H1 (cell line): ENCODE measurements around the gene PFKFB3. TPM values are rescaled to one million over a fixed set of nuclear protein-coding genes. Genes with fewer than 3 reads are reported as not detected.

Experiments used
- CTCF ChIA-PET: fragments of 300-600 bp; sonication (Branson Sonifier 250); formaldehyde crosslinking; loops from one replicate; lab custom pipeline; 2021; ENCODE audit not compliant: partially characterized antibody; lab: Charles Lee
- POLR2A ChIA-PET: fragments of 300-600 bp; sonication (Branson Sonifier 250); formaldehyde crosslinking; loops from one replicate; lab custom pipeline; 2021; ENCODE audit warnings: inconsistent platforms; ENCODE audit not compliant: partially characterized antibody; lab: Charles Lee
- DNase-seq, 2 experiments: peaks; one replicate each; pipeline versions ENCODE4 v3.0.0 to v3.0.0-alpha.2; 2010 to 2022; ENCODE audit warnings: low spot score in 2 of 2, low read depth in 1 of 2, mixed read lengths in 1 of 2
- FAIRE-seq: peaks from 2 replicates; lab custom pipeline; 2011; peaks lifted over from hg19 to GRCh38; lab: Jason Lieb, UNC
- H2AFZ ChIP-seq: 2 replicates; pipeline ENCODE4 v1.8.1; 2012; ENCODE audit warnings: low read length, inconsistent platforms
- H2AK5ac ChIP-seq: 2 replicates; pipeline ENCODE4 v1.6.1; 2013; ENCODE audit warnings: low read depth, low read length
- H2BK120ac ChIP-seq: replicated peaks from 2 replicates; pipeline ENCODE3; 2013; ENCODE audit warnings: low read depth, low read length, inconsistent platforms
- H2BK12ac ChIP-seq: 2 replicates; pipeline ENCODE4 v1.6.1; 2013; ENCODE audit warnings: low read depth, low read length
- H2BK15ac ChIP-seq: 2 replicates; pipeline ENCODE4 v1.6.1; 2013; ENCODE audit warnings: low read length
- H2BK20ac ChIP-seq: 2 replicates; pipeline ENCODE4 v1.6.1; 2013; ENCODE audit warnings: low read length
- H2BK5ac ChIP-seq: 2 replicates; pipeline ENCODE4 v1.6.1; 2013; ENCODE audit warnings: low read depth, low read length
- H3K14ac ChIP-seq: 2 replicates; pipeline ENCODE4 v1.6.1; 2013; ENCODE audit warnings: inconsistent platforms; ENCODE audit not compliant: insufficient read length
- H3K18ac ChIP-seq: 2 replicates; pipeline ENCODE4 v1.6.1; 2013; ENCODE audit warnings: low read length; ENCODE audit errors: extremely low read depth
- H3K23ac ChIP-seq: 2 replicates; pipeline ENCODE4 v1.6.1; 2013; ENCODE audit warnings: inconsistent platforms; ENCODE audit not compliant: insufficient read length
- H3K23me2 ChIP-seq: 2 replicates; pipeline ENCODE4 v1.6.1; 2013; ENCODE audit warnings: low read depth, low read length
- H3K27ac ChIP-seq: 2 replicates; pipeline ENCODE4 v1.6.1; 2011; ENCODE audit warnings: low read depth, low read length, inconsistent platforms
- H3K27me3 ChIP-seq, 4 experiments: replicated peaks in 1 of 4; 1 replicate in 1 of 4; 2 replicates in 3 of 4; pipeline versions ENCODE4 v1.6.1 to v1.8.1; 2011 to 2013; ENCODE audit warnings: low read length in 3 of 4, mild to moderate bottlenecking in 3 of 4, inconsistent platforms in 2 of 4, mixed read lengths in 2 of 4, moderate library complexity in 1 of 4; ENCODE audit not compliant: control insufficient read depth in 3 of 4, insufficient read depth in 3 of 4; ENCODE audit errors: extremely low read depth in 1 of 4
- H3K36me3 ChIP-seq, 4 experiments: 2 replicates each; pipeline versions ENCODE4 v1.6.1 to v1.8.1; 2011 to 2013; ENCODE audit warnings: mild to moderate bottlenecking in 4 of 4, low read length in 3 of 4, moderate library complexity in 2 of 4, control low read depth in 1 of 4, inconsistent platforms in 1 of 4; ENCODE audit not compliant: insufficient read depth in 4 of 4, control insufficient read depth in 2 of 4
- H3K4ac ChIP-seq: replicated peaks from 2 replicates; pipeline ENCODE3; 2013; ENCODE audit warnings: low read length, low read depth, mixed read lengths, inconsistent platforms; ENCODE audit not compliant: insufficient read length
- H3K4me1 ChIP-seq, 4 experiments: replicated peaks in 1 of 4; 1 replicate in 1 of 4; 2 replicates in 3 of 4; pipeline versions ENCODE4 v1.6.1 to v1.8.1; 2011 to 2013; ENCODE audit warnings: low read length in 3 of 4, inconsistent platforms in 2 of 4, mixed read lengths in 1 of 4; ENCODE audit not compliant: insufficient read depth in 4 of 4, control insufficient read depth in 3 of 4
- H3K4me2 ChIP-seq, 2 experiments: 2 replicates each; pipeline versions ENCODE4 v1.6.1 to v1.8.1; 2011 to 2013; ENCODE audit warnings: low read depth in 2 of 2, low read length in 2 of 2, control low read depth in 1 of 2, inconsistent platforms in 1 of 2, mild to moderate bottlenecking in 1 of 2; ENCODE audit not compliant: insufficient read depth in 1 of 2
- H3K4me3 ChIP-seq, 4 experiments: fragments of 200-600, 300-600 bp in 1 of 4; sonication (generic), shearing (Covaris generic), sonication (Bioruptor Twin) in 1 of 4; 2 replicates each; pipeline versions ENCODE4 v1.5.1 to v1.8.1; 2011 to 2016; ENCODE audit warnings: low read length in 4 of 4, low read depth in 3 of 4, control low read depth in 2 of 4, inconsistent platforms in 2 of 4, mild to moderate bottlenecking in 2 of 4, mixed read lengths in 1 of 4, moderate library complexity in 1 of 4; ENCODE audit not compliant: insufficient read depth in 2 of 4; ENCODE audit errors: extremely low read depth in 1 of 4
- H3K56ac ChIP-seq: replicated peaks from 2 replicates; pipeline ENCODE3; 2013; ENCODE audit warnings: low read depth, mild to moderate bottlenecking, mixed read lengths, low read length, inconsistent platforms; ENCODE audit not compliant: insufficient read length
- H3K79me1 ChIP-seq: 2 replicates; pipeline ENCODE4 v1.6.1; 2013; ENCODE audit warnings: low read depth, low read length, control low read depth
- H3K79me2 ChIP-seq, 2 experiments: 2 replicates each; pipeline versions ENCODE4 v1.6.1 to v1.8.1; 2012 to 2013; ENCODE audit warnings: low read length in 2 of 2, mild to moderate bottlenecking in 2 of 2, inconsistent platforms in 1 of 2; ENCODE audit not compliant: insufficient read depth in 2 of 2, control insufficient read depth in 1 of 2
- H3K9ac ChIP-seq, 4 experiments: replicated peaks in 1 of 4; 1 replicate in 1 of 4; 2 replicates in 3 of 4; pipeline versions ENCODE4 v1.6.1 to v1.8.1; 2011 to 2013; ENCODE audit warnings: low read depth in 3 of 4, low read length in 3 of 4, control low read depth in 2 of 4, mild to moderate bottlenecking in 2 of 4, moderate library complexity in 2 of 4, inconsistent platforms in 1 of 4; ENCODE audit errors: extremely low read depth in 1 of 4
- H3K9me3 ChIP-seq, 2 experiments: 2 replicates each; pipeline versions ENCODE4 v1.6.1 to v1.8.1; 2012 to 2013; ENCODE audit warnings: mild to moderate bottlenecking in 2 of 2, moderate library complexity in 2 of 2, control low read depth in 1 of 2, inconsistent platforms in 1 of 2, low read depth in 1 of 2, low read length in 1 of 2, mixed read lengths in 1 of 2; ENCODE audit not compliant: insufficient read depth in 2 of 2
- H4K20me1 ChIP-seq, 2 experiments: replicated peaks in 1 of 2; 2 replicates each; pipeline versions ENCODE3 to v1.8.1; 2011 to 2013; ENCODE audit warnings: inconsistent platforms in 2 of 2, low read length in 2 of 2, mild to moderate bottlenecking in 1 of 2; ENCODE audit not compliant: insufficient read depth in 2 of 2, control insufficient read depth in 1 of 2
- H4K5ac ChIP-seq: 2 replicates; pipeline ENCODE4 v1.6.1; 2013; ENCODE audit warnings: low read length, low read depth, mixed read lengths, inconsistent platforms; ENCODE audit not compliant: insufficient read length
- H4K8ac ChIP-seq: 2 replicates; pipeline ENCODE4 v1.8.0; 2013; ENCODE audit warnings: mild to moderate bottlenecking, moderate library complexity, low read length, inconsistent platforms; ENCODE audit not compliant: insufficient read depth; ENCODE audit errors: extremely low read depth
- H4K91ac ChIP-seq: replicated peaks from 2 replicates; pipeline ENCODE3; 2013; ENCODE audit warnings: low read length, mixed read lengths, inconsistent platforms; ENCODE audit not compliant: insufficient read length
- CBX5 ChIP-seq: fragments of 300-800, 300-1000 bp; sonication (generic); IDR thresholded peaks from 2 replicates; pipeline ENCODE4 v1.7.1; 2016; ENCODE audit warnings: antibody characterized with exemption, low read length, low read depth
- CHD1 ChIP-seq: IDR thresholded peaks from 2 replicates; pipeline ENCODE4 v1.6.1; 2012; ENCODE audit warnings: low read depth, low read length, improper control_type of control experiment
- CTCF ChIP-seq, 3 experiments: IDR thresholded peaks; 1 replicate in 2 of 3; 2 replicates in 1 of 3; pipeline versions ENCODE4 v1.5.1 to v1.6.1; 2011; ENCODE audit warnings: low read length in 3 of 3, mild to moderate bottlenecking in 3 of 3, inconsistent platforms in 2 of 3, low read depth in 1 of 3, moderate library complexity in 1 of 3; ENCODE audit not compliant: insufficient read depth in 1 of 3; ENCODE audit errors: control extremely low read depth in 1 of 3
- EGR1 ChIP-seq: IDR thresholded peaks from 2 replicates; pipeline ENCODE4 v1.6.1; 2011; ENCODE audit warnings: low read depth, low read length, borderline replicate concordance
- EZH2 ChIP-seq: fragments of 200-600 bp; sonication (generic); IDR thresholded peaks from 2 replicates; pipeline ENCODE4 v1.7.1; 2012; ENCODE audit warnings: low read depth, mild to moderate bottlenecking, moderate library complexity, low read length, inconsistent platforms; ENCODE audit not compliant: severe bottlenecking
- FOSL1 ChIP-seq: IDR thresholded peaks from 2 replicates; pipeline ENCODE4 v1.6.1; 2011; ENCODE audit warnings: mild to moderate bottlenecking, low read depth, low read length, moderate library complexity; ENCODE audit not compliant: insufficient read depth
- GABPA ChIP-seq: IDR thresholded peaks from 2 replicates; pipeline ENCODE4 v1.6.1; 2011; ENCODE audit warnings: mild to moderate bottlenecking, low read length, moderate library complexity, borderline replicate concordance; ENCODE audit not compliant: insufficient read depth
- PHF8 ChIP-seq: fragments of 200-600 bp; sonication (generic); conservative IDR thresholded peaks from 2 replicates; pipeline ENCODE4 v1.7.1; 2012; ENCODE audit warnings: low read depth, mild to moderate bottlenecking, inconsistent platforms, low read length, moderate library complexity
- RNF2 ChIP-seq: fragments of 200-900, 300-1000 bp; sonication (generic); IDR thresholded peaks from 2 replicates; pipeline ENCODE4 v1.7.1; 2016; ENCODE audit warnings: borderline replicate concordance, low read depth, mild to moderate bottlenecking, antibody characterized with exemption, low read length; ENCODE audit not compliant: poor library complexity, severe bottlenecking; ENCODE audit errors: missing control alignments
- SIN3A ChIP-seq, 2 experiments: IDR thresholded peaks in 1 of 2; conservative IDR thresholded peaks in 1 of 2; 2 replicates each; pipeline ENCODE4 v1.6.1; 2011 to 2012; ENCODE audit warnings: low read length in 2 of 2, improper control_type of control experiment in 1 of 2, low read depth in 1 of 2, mild to moderate bottlenecking in 1 of 2
- WGBS, 2 experiments: shearing (Covaris generic) in 1 of 2; methylation state at CpG; one replicate each; pipeline versions ENCODE4 v1.1.6 to v1.1.7; 2013 to 2015; ENCODE audit warnings: low lambda C conversion rate in 2 of 2, mixed read lengths in 2 of 2, inconsistent platforms in 1 of 2, low coverage in 1 of 2, missing lambda C conversion rate in 1 of 2; ENCODE audit not compliant: insufficient replicate concordance in 2 of 2, insufficient coverage in 1 of 2, insufficient read length in 1 of 2; ENCODE audit errors: extremely low coverage in 1 of 2, missing lambda C conversion rate in 1 of 2; 5-methylcytosine and 5-hydroxymethylcytosine counted together
- polyA plus RNA-seq, 7 experiments: library from polyadenylated mRNA; depleted of rRNA in 3 of 7; stranded (reverse) in 5 of 7; unstranded in 2 of 7; fragments of >200 nt in 5 of 7; fragments of 200-250 nt in 2 of 7; gene quantifications; 1 replicate in 5 of 7; 2 replicates in 1 of 7; 4 replicates in 1 of 7; pipeline versions ENCODE4 v1.2.1 to v1.2.3, GENCODE V29; 2011 to 2013; ENCODE audit warnings: missing spikeins in 2 of 7, mixed read lengths in 2 of 7
- total RNA-seq: library from RNA; stranded (reverse); fragmentation: NEBNext Ultra II Directional; extraction: Animal tissue kit (Norgen Biotek cat#: 25700); gene quantifications from 2 replicates; pipeline ENCODE4 v1.2.1, GENCODE V29; 2021

Gene PFKFB3
- total and polyA plus RNA-seq, 2 of the 8 experiments (the other 6 are each of a cell fraction or from before 2014, with no cell fraction given): 15.6 to 32.0 TPM

GRCh38 chr10:6154566-6154965 lies 48.2 kb upstream of the PFKFB3 start:
- Histone ChIP-seq H3K4me1 (peaks cover 0 to 5% (median 4%) of the 10 kb centered on the region in 4 experiments; a peak in 5 of 7 replicates), H4K5ac (no peak overlapping the region), H4K20me1 (peaks cover 2 to 4% of the 10 kb centered on the region in 2 experiments), H3K9me3 (no peaks in the 10 kb centered on the region), H3K23me2 (no peaks in the 10 kb centered on the region; the same call in 1 of the 2 replicates), H2BK5ac (no peak overlapping the region), H3K79me1 (no peaks in the 10 kb centered on the region; the same call in 1 of the 2 replicates), H2BK120ac (no peak overlapping the region), H4K91ac (no peak overlapping the region), H2AK5ac (no peak overlapping the region), H3K27me3 (no peaks in the 10 kb centered on the region), H3K14ac (no peak overlapping the region), H3K27ac (no peak overlapping the region), H3K4me3 (no peak overlapping the region), H3K18ac (no peak overlapping the region), H3K23ac (no peak overlapping the region), H3K9ac (no peak overlapping the region), H3K79me2 (peaks cover 0 to 10% of the 10 kb centered on the region in 2 experiments; a peak in 1 of 4 replicates), H3K4me2 (no peak overlapping the region), H2AFZ (no peak overlapping the region), H2BK15ac (no peak overlapping the region), H2BK12ac (no peak overlapping the region), H2BK20ac (no peak overlapping the region), H4K8ac (no peak overlapping the region), H3K36me3 (no peaks in the 10 kb centered on the region), H3K56ac (no peak overlapping the region), H3K4ac (no peak overlapping the region)
- FAIRE-seq (no peak), DNase-seq (no peak)
- ChIA-PET CTCF (interaction anchor here (0.5 to 7.4 kb wide), 7 partner anchors 8 to 248 kb away, joined by 3 to 51 read pairs (median 3); partner anchors contain the start of gene PFKFB3), POLR2A (interaction anchor here (1.1 to 5.7 kb wide), 3 partner anchors 12 to 48 kb away, joined by 5 to 24 read pairs (median 10); partner anchors contain the start of gene PFKFB3)
- 91% methylated on average over 14 of the region's 14 CpGs; no CpG with 5 or more reads in 1 of the 2 experiments for WGBS, 2 experiments
- TF ChIP-seq EGR1 (no peak), EZH2 (no peak), CHD1 (no peak), CTCF (IDR thresholded peaks at IDR 0.05; ENCODE audit: control extremely low read depth in 1 of 3, insufficient read depth in 1 of 3, low read depth in 1 of 3, low read length in 3 of 3) (no peak), CBX5 (no peak), PHF8 (no peak), FOSL1 (no peak), GABPA (no peak), RNF2 (no peak), SIN3A (conservative IDR thresholded peaks at IDR 0.05 in 1 of 2, IDR thresholded peaks at IDR 0.05 in 1 of 2; ENCODE audit: low read depth in 1 of 2, low read length in 2 of 2) (no peak)
